Renal pelvis (tissue), 12 donors: Measurements from ENCODE around the gene RSF1. TPM values are rescaled to one million over a fixed set of nuclear protein-coding genes. Genes with fewer than 3 reads are reported as not detected.
A peak's percentile ranks its signal among the peaks of the same experiment; 100 is the strongest.
"Not testable (repeated sequence)": the region's sequence is repeated elsewhere in the genome, so short reads cannot be mapped to it uniquely, and the experiment has no call there.

ENCODE experiments used
- DNase-seq: peaks from one replicate; pipeline ENCODE4 v3.0.0-alpha.2; 2013
- long read RNA-seq, 16 experiments: transcript quantifications; one replicate each; lab custom pipeline, GENCODE V29; 2026
- polyA plus RNA-seq, 3 donors: library from polyadenylated mRNA; unstranded; fragments of 120-200 nt; gene quantifications; one replicate each; pipeline ENCODE4 v1.2.1, GENCODE V29; 2013; ENCODE audit not compliant: insufficient read length in 3 of 3

The RSF1 gene, protein sequence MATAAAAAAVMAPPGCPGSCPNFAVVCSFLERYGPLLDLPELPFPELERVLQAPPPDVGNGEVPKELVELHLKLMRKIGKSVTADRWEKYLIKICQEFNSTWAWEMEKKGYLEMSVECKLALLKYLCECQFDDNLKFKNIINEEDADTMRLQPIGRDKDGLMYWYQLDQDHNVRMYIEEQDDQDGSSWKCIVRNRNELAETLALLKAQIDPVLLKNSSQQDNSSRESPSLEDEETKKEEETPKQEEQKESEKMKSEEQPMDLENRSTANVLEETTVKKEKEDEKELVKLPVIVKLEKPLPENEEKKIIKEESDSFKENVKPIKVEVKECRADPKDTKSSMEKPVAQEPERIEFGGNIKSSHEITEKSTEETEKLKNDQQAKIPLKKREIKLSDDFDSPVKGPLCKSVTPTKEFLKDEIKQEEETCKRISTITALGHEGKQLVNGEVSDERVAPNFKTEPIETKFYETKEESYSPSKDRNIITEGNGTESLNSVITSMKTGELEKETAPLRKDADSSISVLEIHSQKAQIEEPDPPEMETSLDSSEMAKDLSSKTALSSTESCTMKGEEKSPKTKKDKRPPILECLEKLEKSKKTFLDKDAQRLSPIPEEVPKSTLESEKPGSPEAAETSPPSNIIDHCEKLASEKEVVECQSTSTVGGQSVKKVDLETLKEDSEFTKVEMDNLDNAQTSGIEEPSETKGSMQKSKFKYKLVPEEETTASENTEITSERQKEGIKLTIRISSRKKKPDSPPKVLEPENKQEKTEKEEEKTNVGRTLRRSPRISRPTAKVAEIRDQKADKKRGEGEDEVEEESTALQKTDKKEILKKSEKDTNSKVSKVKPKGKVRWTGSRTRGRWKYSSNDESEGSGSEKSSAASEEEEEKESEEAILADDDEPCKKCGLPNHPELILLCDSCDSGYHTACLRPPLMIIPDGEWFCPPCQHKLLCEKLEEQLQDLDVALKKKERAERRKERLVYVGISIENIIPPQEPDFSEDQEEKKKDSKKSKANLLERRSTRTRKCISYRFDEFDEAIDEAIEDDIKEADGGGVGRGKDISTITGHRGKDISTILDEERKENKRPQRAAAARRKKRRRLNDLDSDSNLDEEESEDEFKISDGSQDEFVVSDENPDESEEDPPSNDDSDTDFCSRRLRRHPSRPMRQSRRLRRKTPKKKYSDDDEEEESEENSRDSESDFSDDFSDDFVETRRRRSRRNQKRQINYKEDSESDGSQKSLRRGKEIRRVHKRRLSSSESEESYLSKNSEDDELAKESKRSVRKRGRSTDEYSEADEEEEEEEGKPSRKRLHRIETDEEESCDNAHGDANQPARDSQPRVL (N-terminal part only)
- polyA plus RNA-seq, result 10 to 100 TPM; 64.5 to 67.7 (median 65.2) TPM
- long read RNA-seq, donor 1, transcript RSF1-206 (6 exons, 2,107 nt), result major isoform, 6 of 113 reads
- long read RNA-seq, donor 1, partial matches to known transcripts, result 51 of 113 reads
- long read RNA-seq, donor 1, other reads (novel, unspliced or antisense), result 55 of 113 reads
- long read RNA-seq, donor 2, full-length matches to known transcripts, result 14 of 14 reads
- long read RNA-seq, donor 2, partial matches to known transcripts, result 0 of 14 reads
- long read RNA-seq, donor 2, other reads (novel, unspliced or antisense), result 0 of 14 reads
- long read RNA-seq, donor 3, full-length matches to known transcripts, result 14 of 24 reads
- long read RNA-seq, donor 3, partial matches to known transcripts, result 10 of 24 reads
- long read RNA-seq, donor 3, other reads (novel, unspliced or antisense), result 0 of 24 reads
- long read RNA-seq, donor 4, transcript RSF1-206 (6 exons, 2,107 nt), result major isoform, 5 of 7 reads
- long read RNA-seq, donor 4, partial matches to known transcripts, result 0 of 7 reads
- long read RNA-seq, donor 4, other reads (novel, unspliced or antisense), result 0 of 7 reads
- long read RNA-seq, donor 5, transcript RSF1-206 (6 exons, 2,107 nt), result major isoform, 8 of 9 reads
- long read RNA-seq, donor 5, partial matches to known transcripts, result 0 of 9 reads
- long read RNA-seq, donor 5, other reads (novel, unspliced or antisense), result 0 of 9 reads
- long read RNA-seq, donor 6, transcript RSF1-206 (6 exons, 2,107 nt), result major isoform, 12 of 14 reads
- long read RNA-seq, donor 6, partial matches to known transcripts, result 0 of 14 reads
- long read RNA-seq, donor 6, other reads (novel, unspliced or antisense), result 0 of 14 reads
- long read RNA-seq, donor 7, full-length matches to known transcripts, result 19 of 31 reads
- long read RNA-seq, donor 7, partial matches to known transcripts, result 12 of 31 reads
- long read RNA-seq, donor 7, other reads (novel, unspliced or antisense), result 0 of 31 reads
- long read RNA-seq, donor 8, full-length matches to known transcripts, result 9 of 9 reads
- long read RNA-seq, donor 8, partial matches to known transcripts, result 0 of 9 reads
- long read RNA-seq, donor 8, other reads (novel, unspliced or antisense), result 0 of 9 reads
- long read RNA-seq, donor 9, full-length matches to known transcripts, result 14 of 14 reads
- long read RNA-seq, donor 9, partial matches to known transcripts, result 0 of 14 reads
- long read RNA-seq, donor 9, other reads (novel, unspliced or antisense), result 0 of 14 reads
- long read RNA-seq, donor 10, transcript RSF1-206 (6 exons, 2,107 nt), result major isoform, 18 of 88 reads
- long read RNA-seq, donor 10, partial matches to known transcripts, result 22 of 88 reads
- long read RNA-seq, donor 10, other reads (novel, unspliced or antisense), result 46 of 88 reads
- long read RNA-seq, donor 11, full-length matches to known transcripts, result 10 of 10 reads
- long read RNA-seq, donor 11, partial matches to known transcripts, result 0 of 10 reads
- long read RNA-seq, donor 11, other reads (novel, unspliced or antisense), result 0 of 10 reads
- long read RNA-seq, donor 12, full-length matches to known transcripts, result 16 of 128 reads
- long read RNA-seq, donor 12, partial matches to known transcripts, result 45 of 128 reads
- long read RNA-seq, donor 12, other reads (novel, unspliced or antisense), result 67 of 128 reads
- long read RNA-seq, donor 13, transcript RSF1-206 (6 exons, 2,107 nt), result major isoform, 8 of 14 reads
- long read RNA-seq, donor 13, partial matches to known transcripts, result 5 of 14 reads
- long read RNA-seq, donor 13, other reads (novel, unspliced or antisense), result 0 of 14 reads
- long read RNA-seq, donor 14, result 0 reads
- long read RNA-seq, donor 15, full-length matches to known transcripts, result 12 of 133 reads
- long read RNA-seq, donor 15, partial matches to known transcripts, result 53 of 133 reads
- long read RNA-seq, donor 15, other reads (novel, unspliced or antisense), result 68 of 133 reads
- long read RNA-seq, donor 16, transcript RSF1-206 (6 exons, 2,107 nt), result major isoform, 10 of 72 reads
- long read RNA-seq, donor 16, partial matches to known transcripts, result 16 of 72 reads
- long read RNA-seq, donor 16, other reads (novel, unspliced or antisense), result 43 of 72 reads

DNA sequence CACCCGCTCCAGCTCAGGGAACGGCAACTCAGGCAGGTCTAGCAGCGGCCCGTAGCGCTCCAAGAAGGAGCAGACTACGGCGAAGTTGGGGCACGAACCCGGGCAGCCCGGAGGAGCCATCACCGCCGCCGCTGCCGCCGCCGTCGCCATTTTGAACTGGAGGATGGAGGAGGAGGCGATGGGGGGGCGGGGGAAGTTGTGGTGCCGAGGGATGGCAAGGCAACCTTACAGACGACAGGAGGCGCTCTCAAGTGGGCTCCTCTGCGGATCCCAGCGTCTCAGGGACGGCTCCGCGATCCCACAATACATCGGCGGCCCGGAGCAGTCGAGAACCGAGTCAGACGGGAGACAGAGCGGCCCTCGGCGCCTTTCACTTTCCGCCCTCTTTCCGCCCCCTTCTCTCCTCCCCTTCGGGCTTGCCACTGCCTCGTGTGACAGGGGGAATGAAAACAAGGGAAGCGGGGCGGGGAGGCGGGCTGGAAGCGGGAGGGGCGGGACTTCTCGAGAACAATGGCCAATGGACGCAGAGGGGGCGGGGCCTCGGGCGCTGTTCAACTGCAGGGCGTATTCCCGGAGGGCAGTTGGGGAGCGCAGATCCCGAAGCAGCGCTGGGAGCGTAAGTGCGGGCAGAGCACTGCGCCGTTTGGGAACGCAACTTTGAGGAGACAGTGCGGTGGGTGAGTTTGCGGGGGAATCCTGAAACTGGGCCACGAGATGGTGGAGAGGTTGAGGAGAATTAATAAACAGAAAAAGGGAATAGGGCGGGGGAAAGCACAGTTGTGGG, at the start of gene RSF1, which contains the start of gene AAMDC:
Gene RSF1, minus strand, starts transcription at position 158 of the 784 bp plus-strand sequence. Its CDS starts 8 bp downstream, at position 150.
Gene AAMDC, plus strand, starts transcription at position 580 of the 784 bp plus-strand sequence. CDS start 21,353 bp downstream, outside the sequence.
- DNase-seq, result peak; percentile 99

DNA sequence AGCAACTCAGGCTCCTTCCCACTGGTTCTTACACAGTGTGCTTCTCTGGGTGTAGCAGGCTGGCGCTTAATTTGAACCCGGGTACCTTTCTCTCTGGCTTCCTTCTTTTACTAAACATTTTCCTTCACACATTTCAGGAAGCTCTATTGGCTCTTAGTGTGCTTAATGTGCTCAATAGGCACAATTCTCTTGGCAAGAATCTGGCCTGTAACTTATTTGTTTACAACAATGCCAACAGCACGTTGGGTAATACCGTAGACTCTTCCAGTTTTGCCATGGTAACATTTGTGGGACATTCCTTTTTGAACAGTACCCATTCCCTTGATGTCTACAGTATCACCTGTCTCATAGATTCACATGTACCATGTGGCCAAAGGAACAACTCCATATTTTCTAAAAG, 48.2 kb upstream of the RSF1 start:
- DNase-seq, result no peak

DNA sequence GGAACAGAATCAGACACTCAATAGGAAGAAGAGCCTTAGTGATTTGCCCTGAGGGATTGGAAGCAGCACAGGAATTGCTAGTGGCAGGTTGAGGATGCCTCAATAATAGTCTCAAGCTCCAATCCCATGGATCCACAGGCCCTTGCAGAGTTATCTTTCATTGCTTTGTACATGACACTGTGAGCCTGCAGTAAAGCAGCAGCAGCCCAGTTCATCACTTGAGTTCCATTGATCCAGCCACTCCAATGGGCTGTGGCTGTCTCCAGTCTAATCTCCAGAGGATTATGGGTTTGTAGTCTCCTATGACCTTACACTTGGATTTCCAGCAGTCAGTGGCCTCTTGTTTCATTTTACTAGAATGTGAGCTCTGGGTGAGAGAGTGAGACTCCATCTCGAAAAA, 45.8 kb upstream of the RSF1 start:
- no peak for DNase-seq

DNA sequence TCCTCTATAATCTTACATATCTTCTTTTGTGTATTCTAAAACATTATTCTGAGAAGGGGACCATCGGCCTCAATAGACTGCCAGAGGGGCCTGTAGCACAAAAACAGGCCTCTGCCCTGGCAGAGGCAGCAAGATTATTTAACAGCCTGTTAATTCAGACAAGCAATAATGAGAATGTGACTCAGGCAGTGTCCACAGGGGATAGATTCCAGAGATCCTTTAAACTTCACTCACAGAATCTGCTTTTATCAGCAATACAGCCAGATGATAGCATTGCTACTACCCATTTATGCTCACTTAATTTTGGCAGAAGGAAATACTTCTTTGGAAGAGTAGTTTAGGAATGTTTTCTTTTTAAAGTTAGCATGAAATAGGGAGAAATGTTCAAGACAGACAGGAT, 45.3 kb upstream of the RSF1 start:
- no peak for DNase-seq

DNA sequence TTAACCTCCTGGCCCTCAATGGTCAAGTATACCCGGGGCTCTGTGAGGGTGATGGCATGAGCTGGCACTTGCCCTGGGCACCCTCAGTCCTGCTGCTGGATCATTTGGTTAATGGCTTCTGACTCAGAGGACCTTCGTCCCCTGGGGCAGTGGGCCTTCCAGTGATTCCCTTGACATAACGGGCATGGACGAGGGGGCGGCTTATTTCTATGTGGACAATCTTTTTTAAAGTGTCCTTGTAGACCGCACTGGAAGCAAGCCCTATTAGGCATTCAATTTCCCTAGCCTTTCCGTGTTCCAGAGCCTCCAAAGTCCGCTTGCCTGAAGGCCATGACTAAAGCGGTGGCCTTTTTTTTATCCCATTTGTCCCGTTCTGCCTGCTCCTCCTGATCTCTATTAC, 40.9 kb upstream of the RSF1 start:
- not testable (repeated sequence) for DNase-seq

DNA sequence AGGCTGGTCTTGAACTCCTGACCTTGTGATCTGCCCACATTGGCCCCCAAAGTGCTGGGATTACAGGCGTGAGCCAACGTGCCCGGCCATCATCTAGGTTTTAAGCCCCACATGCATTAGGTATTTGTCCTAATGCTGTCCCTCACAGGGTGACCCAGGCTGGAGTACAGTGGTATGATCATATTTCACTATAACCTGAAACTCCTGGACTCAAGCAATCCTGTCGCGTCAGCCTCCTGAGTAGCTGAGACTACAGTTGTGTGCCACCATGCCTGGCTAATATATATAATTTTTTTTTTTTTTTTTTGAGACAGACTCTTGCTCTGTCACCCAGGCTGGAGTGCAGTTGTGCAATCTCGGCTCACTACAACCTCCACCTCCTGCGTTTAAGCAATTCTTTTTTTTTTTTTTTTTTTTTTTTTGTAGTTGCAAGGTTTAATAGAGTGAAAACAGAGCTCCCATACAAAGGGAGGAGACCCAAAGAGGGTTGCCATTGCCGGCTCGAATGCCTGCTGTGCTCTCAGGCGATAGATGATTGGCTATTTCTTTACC, 37.5 kb upstream of the RSF1 start:
- DNase-seq, result not testable (repeated sequence)

DNA sequence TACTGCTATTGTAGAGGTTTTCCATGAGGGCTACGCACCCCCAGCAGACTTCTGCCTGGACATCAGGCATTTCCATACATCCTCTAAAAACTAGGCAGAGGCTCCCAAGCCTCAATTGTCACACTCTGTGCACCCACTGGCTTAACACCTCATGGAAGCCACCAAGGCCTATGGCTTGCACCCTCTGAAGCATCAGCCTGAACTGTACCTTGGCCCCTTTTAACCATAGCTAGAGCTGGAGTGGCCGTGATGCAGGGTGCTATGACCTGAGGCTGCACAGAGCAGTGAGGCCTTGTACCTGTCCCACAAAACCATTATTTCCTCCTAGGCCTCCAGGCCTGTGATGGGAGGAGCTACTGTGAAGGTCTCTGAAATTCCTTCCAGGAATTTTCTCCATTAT, 34.3 kb upstream of the RSF1 start:
- no peak for DNase-seq

DNA sequence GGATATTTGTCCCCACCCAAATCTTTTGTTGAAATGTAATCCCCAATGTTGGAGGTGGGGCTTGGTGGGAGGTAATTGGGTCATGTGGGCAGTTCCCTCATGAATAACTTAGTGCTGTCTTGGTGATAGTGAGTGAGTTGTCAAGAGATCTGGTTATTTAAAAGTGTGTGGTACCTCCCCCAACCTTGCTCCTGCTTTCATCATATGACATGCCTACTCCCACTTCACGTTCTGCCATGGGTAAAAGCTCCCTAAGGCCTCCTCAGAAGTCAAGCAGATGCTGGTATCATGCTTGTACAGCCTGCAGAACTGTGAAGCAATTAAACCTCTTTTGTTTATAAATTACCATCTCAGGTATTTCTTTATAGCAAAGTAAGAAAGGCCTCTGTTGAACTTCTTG, 31.0 kb upstream of the RSF1 start:
- DNase-seq, result no peak

DNA sequence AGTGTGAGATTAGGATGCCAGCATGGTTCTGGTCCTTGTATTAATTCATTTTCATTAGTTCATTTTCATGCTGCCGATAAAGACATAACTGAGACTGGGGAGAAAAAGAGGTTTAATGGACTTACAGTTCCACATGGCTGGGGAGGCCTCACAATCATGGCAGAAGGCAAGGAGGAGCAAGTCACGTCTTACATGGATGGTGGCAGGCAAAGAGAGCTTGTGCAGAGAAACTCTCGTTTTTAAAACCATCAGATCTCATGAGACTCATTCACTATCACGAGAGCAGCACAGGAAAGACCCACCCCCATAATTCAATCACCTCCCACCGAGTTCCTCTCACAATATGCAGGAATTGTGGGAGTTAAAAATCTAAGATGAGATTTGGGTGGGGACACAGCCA, 23.2 kb upstream of the RSF1 start:
- not testable (repeated sequence) for DNase-seq

DNA sequence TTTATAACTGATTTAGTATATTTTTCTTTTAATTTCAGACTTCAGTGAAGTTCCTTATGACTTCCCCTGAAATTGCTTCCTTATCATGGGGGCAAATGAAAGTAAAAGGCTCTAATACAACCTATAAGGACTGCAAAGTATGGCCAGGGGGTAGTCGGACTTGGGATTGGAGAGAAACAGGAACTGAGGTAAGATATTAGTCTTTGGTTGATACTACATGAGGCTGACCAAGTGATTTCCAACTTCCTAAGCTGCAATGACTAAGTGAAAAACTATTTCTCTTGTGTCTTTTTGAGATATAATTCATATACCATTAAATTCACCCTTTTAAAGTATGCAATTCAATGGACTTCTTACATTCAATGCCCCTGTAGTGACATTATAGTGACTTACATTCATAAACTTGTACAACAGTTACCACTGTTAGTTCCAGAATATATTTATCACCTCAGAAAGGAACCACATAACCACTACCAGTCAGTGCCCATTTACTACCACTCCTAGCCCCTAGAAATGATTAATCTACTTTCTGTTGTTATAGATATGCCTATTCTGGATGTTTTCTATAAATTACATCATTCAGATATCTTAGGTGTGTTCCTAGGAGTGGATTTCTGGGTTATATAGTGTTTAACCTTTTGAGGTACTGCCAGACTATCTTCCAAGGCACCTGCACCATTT, 22.1 kb upstream of the RSF1 start:
- DNase-seq, result no peak

DNA sequence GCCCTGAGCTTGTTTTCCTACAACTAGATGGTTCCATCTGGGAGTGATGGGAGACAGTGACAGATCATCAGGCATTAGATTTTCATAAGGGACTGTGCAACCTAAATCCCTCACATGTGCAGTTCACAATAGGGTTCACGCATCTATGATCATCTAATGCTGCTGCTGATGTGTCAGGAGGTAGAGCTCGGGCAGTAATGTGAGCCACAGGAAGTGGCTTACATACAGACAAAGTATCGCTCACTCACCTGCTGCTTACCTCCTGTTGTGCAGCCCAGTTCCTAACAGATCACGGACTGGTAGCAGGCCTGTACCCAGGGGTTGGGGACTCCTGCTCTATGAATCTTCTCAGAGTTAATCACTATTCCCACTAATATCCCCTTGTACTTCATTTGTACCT, 12.8 kb upstream of the RSF1 start:
- no peak for DNase-seq

DNA sequence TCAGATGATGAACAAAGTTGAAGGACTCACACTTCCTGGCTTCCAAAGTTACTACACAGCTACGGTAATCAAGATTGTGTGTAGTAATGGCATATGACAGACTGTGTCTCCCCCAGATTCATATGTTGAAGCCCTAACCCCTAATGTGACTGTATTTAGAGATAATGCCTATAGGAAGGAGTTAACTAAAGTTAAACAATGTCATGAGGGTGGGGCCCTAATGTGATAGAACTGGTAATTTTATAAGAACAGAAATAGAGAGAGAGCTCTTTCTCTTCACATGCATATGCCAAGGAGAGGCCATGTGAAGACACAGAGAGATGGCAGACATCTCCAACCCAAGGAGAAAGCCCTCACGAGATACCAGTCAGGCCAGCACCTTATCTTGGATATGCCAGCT, 8.4 kb upstream of the RSF1 start:
- no peak for DNase-seq

DNA sequence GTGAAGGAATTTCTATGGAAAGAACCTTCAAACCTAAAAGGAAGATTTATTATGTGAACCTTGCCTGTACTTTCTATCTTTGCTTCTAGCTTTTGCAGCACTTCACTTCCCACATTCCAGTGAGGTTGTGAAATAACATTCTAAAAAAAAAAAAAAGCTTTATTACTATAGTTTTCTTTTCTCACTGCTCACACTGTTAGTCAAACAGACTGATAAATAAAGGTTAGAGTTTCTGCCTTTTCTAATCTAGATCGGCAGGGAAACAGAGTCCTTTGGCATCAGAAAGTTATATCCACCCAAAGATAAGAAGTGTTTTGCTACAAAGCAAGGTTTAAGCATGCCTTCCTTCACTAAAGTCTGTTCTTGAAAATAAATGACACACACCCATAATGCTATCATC, 3.3 kb upstream of the RSF1 start:
- no peak for DNase-seq

DNA sequence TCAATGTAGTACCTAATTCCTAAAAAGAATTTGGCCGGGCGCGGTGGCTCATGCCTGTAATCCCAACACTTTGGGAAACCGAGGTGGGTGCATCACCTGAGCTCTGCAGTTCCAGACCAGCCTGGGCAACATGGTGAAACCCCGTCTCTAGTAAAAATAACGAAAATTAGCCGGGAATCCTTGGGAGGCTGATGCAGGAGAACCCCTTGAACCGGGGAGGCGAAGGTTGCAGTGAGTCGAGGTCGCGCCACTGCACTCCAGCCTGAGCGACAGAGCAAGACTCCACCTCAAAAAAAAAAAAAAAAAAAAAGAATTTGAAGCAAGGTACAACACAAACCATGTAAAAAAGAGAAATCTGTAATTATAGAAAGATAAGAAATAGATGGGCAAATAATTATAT, 1.6 kb upstream of the RSF1 start:
- DNase-seq, result not testable (repeated sequence)

DNA sequence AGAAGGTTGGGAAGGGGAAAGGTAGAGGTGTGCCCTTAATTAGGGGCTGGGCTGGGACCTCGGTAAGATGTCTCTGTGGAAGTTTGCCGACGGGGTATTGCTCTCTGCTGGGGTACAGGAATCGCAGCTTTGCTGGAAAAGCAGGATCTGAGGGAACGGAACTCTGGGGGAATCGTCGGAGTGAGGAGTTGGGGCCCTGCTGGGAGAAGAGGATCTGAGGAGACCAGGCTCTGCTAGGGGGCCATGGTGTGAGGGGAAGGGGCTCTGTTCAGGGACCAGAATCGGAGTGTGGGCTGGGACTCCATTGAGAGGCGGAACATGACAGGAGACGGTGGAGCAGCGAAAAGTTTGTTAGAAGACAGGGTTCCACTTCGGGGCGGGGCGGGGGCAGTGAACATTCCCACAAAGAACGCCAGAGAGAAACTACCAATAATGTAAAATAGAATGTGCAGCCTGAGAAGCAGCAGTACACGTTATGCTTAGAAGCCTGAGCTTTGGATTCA, 878 bp upstream of the RSF1 start:
- peak; percentile 34 for DNase-seq
